Cardiac muscle cell (in vitro differentiated cells and primary cell): ENCODE data around the gene MAPK8IP3. TPM values are rescaled to one million over a fixed set of nuclear protein-coding genes. Genes with fewer than 3 reads are reported as not detected.
A peak's percentile ranks its signal among the peaks of the same experiment; 100 is the strongest.

ENCODE experiments used
- DNase-seq, 2 donors: peaks; one replicate each; pipeline versions ENCODE4 v3.0.0 to v3.0.0-alpha.2; 2010 to 2017; ENCODE audit warnings: low read depth in 1 of 2, low spot score in 1 of 2
- H3K27ac ChIP-seq: fragments of 200-600 bp; sonication (generic); 2 replicates; pipeline ENCODE4 v1.5.1; 2016
- H3K27me3 ChIP-seq: fragments of 200-600 bp; sonication (generic); 2 replicates; pipeline ENCODE4 v1.6.0; 2016; ENCODE audit warnings: control low read depth
- H3K36me3 ChIP-seq: fragments of 200-600 bp; sonication (generic); 2 replicates; pipeline ENCODE4 v1.5.1; 2016; ENCODE audit warnings: control low read depth
- H3K4me1 ChIP-seq: fragments of 200-600 bp; sonication (generic); 2 replicates; pipeline ENCODE4 v1.8.1; 2017; ENCODE audit warnings: low read depth, mild to moderate bottlenecking, mixed run types
- H3K4me3 ChIP-seq: fragments of 200-600 bp; sonication (generic); 2 replicates; pipeline ENCODE4 v1.5.1; 2016; ENCODE audit warnings: mild to moderate bottlenecking
- H3K9me3 ChIP-seq: fragments of 200-600 bp; sonication (generic); 2 replicates; pipeline ENCODE4 v1.5.1; 2017; ENCODE audit warnings: low read depth, mild to moderate bottlenecking, control low read depth
- polyA plus RNA-seq: library from polyadenylated mRNA; unstranded; fragments of >200 nt; fragmentation: Nextera tagmentation; extraction: Ambion mirVana; gene quantifications from 2 replicates; pipeline ENCODE4 v1.2.1, GENCODE V29; 2016
- total RNA-seq: library from RNA; depleted of rRNA; stranded (reverse); fragments of >200 nt; gene quantifications from 2 replicates; pipeline ENCODE4 v1.2.3, GENCODE V29; 2016
- TF ChIP-seq, protein P1 (sequence below): IDR thresholded peaks from 2 replicates; pipeline ENCODE4 v1.5.1; 2012; ENCODE audit warnings: low read depth, mild to moderate bottlenecking, low read length

The MAPK8IP3 gene
- total and polyA plus RNA-seq, 2 experiments from 2014 or later = 75.2 to 127 TPM

DNA sequence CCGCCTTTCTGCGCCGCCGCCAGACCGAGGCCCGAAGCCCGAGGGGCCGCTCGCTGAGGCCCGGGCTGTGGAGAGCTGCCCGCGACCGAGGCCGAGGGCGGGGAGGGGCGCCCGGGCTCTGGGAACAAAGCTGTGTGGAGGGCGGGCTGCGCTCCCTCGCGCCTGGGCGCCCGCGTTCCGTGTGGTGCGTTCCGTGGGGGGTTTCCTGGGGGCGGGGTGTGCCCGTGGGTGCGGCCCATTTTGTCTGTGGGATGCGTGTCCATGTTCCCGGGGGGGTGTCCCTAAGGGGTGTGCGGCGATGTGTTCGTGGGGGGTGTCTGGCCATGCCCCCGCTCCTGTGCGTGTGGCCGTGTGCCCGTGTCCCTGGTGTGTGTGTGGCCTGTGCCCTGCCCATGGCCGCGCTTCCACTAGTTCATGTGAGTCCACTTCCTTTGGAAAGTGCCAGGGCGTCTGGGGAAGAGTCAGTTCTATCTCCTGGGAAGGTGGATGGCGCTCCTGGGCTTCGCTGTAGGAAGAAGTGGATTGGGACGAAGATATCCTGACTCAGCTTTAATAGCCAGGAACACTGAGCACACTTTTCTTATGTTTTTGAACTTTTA lies 27.4 kb upstream of the MAPK8IP3 start:
- peak overlapping the region; percentile 71 for H3K4me3 ChIP-seq
- TF ChIP-seq, protein P1, sequence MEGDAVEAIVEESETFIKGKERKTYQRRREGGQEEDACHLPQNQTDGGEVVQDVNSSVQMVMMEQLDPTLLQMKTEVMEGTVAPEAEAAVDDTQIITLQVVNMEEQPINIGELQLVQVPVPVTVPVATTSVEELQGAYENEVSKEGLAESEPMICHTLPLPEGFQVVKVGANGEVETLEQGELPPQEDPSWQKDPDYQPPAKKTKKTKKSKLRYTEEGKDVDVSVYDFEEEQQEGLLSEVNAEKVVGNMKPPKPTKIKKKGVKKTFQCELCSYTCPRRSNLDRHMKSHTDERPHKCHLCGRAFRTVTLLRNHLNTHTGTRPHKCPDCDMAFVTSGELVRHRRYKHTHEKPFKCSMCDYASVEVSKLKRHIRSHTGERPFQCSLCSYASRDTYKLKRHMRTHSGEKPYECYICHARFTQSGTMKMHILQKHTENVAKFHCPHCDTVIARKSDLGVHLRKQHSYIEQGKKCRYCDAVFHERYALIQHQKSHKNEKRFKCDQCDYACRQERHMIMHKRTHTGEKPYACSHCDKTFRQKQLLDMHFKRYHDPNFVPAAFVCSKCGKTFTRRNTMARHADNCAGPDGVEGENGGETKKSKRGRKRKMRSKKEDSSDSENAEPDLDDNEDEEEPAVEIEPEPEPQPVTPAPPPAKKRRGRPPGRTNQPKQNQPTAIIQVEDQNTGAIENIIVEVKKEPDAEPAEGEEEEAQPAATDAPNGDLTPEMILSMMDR = no peak
- peak; percentile 22 to 40 for DNase-seq
- H3K4me1 ChIP-seq = peaks cover 4% of the 10 kb centered on the region
- H3K27ac ChIP-seq = peak overlapping the region; percentile 74
- no peaks in the 10 kb centered on the region for H3K27me3 ChIP-seq
- H3K36me3 ChIP-seq = peaks cover 9% of the 10 kb centered on the region
- no peaks in the 10 kb centered on the region for H3K9me3 ChIP-seq

GRCh38 chr16:1680361-1680760 lies 25.6 kb upstream of the MAPK8IP3 start:
- H3K36me3 ChIP-seq = peaks cover 6% of the 10 kb centered on the region
- H3K27ac ChIP-seq = no peak overlapping the region
- no peak for DNase-seq
- no peak overlapping the region for H3K4me3 ChIP-seq
- H3K27me3 ChIP-seq = no peaks in the 10 kb centered on the region
- peaks cover 4% of the 10 kb centered on the region for H3K4me1 ChIP-seq
- no peaks in the 10 kb centered on the region for H3K9me3 ChIP-seq
- TF ChIP-seq, protein P1 = no peak

GRCh38 chr16:1681032-1681431 lies 25.0 kb upstream of the MAPK8IP3 start:
- H3K27ac ChIP-seq = no peak overlapping the region
- peaks cover 6% of the 10 kb centered on the region for H3K36me3 ChIP-seq
- H3K27me3 ChIP-seq = no peaks in the 10 kb centered on the region
- no peaks in the 10 kb centered on the region for H3K9me3 ChIP-seq
- DNase-seq = no peak
- H3K4me1 ChIP-seq = peaks cover 4% of the 10 kb centered on the region
- TF ChIP-seq, protein P1 = no peak
- H3K4me3 ChIP-seq = no peak overlapping the region

- no peaks in the 10 kb centered on the region for H3K4me1 ChIP-seq
- TF ChIP-seq, protein P1 = no peak
- H3K9me3 ChIP-seq = no peaks in the 10 kb centered on the region
- H3K36me3 ChIP-seq = peaks cover 22% of the 10 kb centered on the region
- H3K27ac ChIP-seq = no peak overlapping the region
- no peaks in the 10 kb centered on the region for H3K27me3 ChIP-seq
- H3K4me3 ChIP-seq = no peak overlapping the region
- DNase-seq = no peak
Observed at GRCh38 chr16:1687427-1688316, 18.3 kb upstream of the MAPK8IP3 start.

- H3K27ac ChIP-seq = no peak overlapping the region
- TF ChIP-seq, protein P1 = no peak
- peaks cover 28% of the 10 kb centered on the region for H3K36me3 ChIP-seq
- DNase-seq = peak in 1 of 2 donors; percentile 58
- no peaks in the 10 kb centered on the region for H3K4me1 ChIP-seq
- H3K9me3 ChIP-seq = no peaks in the 10 kb centered on the region
- no peaks in the 10 kb centered on the region for H3K27me3 ChIP-seq
- no peak overlapping the region for H3K4me3 ChIP-seq
Observed at GRCh38 chr16:1688807-1689560, 17.0 kb upstream of the MAPK8IP3 start.
